Tibial artery (tissue), 4 donors: ENCODE measurements around the gene RUSC1.

Experiments
- DNase-seq, 2 donors: peaks; one replicate each; pipeline ENCODE4 v3.0.0-alpha.2; 2019
- H3K27ac ChIP-seq, 2 donors: fragments of 200-600 bp; sonication (generic) in 1 of 2; 1 replicate in 1 of 2; 2 replicates in 1 of 2; pipeline ENCODE4 v1.5.1; 2018 to 2019; ENCODE audit warnings: mild to moderate bottlenecking in 1 of 2
- H3K27me3 ChIP-seq, 2 donors: fragments of 200-600 bp; sonication (generic) in 1 of 2; one replicate each; pipeline versions ENCODE4 v1.5.1 to v1.6.0; 2016 to 2019
- H3K36me3 ChIP-seq, 3 donors: fragments of 200-600 bp; sonication (generic) in 2 of 3; one replicate each; pipeline ENCODE4 v1.5.1; 2016 to 2019; ENCODE audit warnings: mild to moderate bottlenecking in 2 of 3
- H3K4me1 ChIP-seq, 4 donors: fragments of 200-600 bp; sonication (generic) in 2 of 4; 1 replicate in 3 of 4; 2 replicates in 1 of 4; pipeline ENCODE4 v1.5.1; 2016 to 2019
- H3K4me3 ChIP-seq, 2 donors: fragments of 200-600 bp; sonication (generic) in 1 of 2; 1 replicate in 1 of 2; 2 replicates in 1 of 2; pipeline ENCODE4 v1.5.1; 2018 to 2019; ENCODE audit warnings: mild to moderate bottlenecking in 2 of 2
- H3K9me3 ChIP-seq, 3 donors: fragments of 200-600 bp; sonication (generic) in 1 of 3; one replicate each; pipeline ENCODE4 v1.5.1; 2016 to 2019
- intact Hi-C: fragments of 100-400 bp; cut with DNase I; formaldehyde crosslinking; loops from one replicate; pipeline ENCODE4 v1.15.0; 2023; ENCODE audit warnings: low total_unique reads
- TF ChIP-seq, protein P1 (sequence below), 2 experiments: fragments of 200-600 bp in 1 of 2; fragments of 450-650 bp in 1 of 2; IDR thresholded peaks; one replicate each; pipeline ENCODE4 v1.5.1; 2017 to 2019; ENCODE audit warnings: antibody characterized with exemption in 2 of 2, mild to moderate bottlenecking in 1 of 2, moderate library complexity in 1 of 2

RUSC1 gene, protein sequence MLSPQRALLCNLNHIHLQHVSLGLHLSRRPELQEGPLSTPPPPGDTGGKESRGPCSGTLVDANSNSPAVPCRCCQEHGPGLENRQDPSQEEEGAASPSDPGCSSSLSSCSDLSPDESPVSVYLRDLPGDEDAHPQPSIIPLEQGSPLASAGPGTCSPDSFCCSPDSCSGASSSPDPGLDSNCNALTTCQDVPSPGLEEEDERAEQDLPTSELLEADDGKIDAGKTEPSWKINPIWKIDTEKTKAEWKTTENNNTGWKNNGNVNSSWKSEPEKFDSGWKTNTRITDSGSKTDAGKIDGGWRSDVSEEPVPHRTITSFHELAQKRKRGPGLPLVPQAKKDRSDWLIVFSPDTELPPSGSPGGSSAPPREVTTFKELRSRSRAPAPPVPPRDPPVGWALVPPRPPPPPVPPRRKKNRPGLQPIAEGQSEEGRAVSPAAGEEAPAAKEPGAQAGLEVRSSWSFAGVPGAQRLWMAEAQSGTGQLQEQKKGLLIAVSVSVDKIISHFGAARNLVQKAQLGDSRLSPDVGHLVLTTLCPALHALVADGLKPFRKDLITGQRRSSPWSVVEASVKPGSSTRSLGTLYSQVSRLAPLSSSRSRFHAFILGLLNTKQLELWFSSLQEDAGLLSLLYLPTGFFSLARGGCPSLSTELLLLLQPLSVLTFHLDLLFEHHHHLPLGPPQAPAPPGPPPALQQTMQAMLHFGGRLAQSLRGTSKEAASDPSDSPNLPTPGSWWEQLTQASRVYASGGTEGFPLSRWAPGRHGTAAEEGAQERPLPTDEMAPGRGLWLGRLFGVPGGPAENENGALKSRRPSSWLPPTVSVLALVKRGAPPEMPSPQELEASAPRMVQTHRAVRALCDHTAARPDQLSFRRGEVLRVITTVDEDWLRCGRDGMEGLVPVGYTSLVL

DNA sequence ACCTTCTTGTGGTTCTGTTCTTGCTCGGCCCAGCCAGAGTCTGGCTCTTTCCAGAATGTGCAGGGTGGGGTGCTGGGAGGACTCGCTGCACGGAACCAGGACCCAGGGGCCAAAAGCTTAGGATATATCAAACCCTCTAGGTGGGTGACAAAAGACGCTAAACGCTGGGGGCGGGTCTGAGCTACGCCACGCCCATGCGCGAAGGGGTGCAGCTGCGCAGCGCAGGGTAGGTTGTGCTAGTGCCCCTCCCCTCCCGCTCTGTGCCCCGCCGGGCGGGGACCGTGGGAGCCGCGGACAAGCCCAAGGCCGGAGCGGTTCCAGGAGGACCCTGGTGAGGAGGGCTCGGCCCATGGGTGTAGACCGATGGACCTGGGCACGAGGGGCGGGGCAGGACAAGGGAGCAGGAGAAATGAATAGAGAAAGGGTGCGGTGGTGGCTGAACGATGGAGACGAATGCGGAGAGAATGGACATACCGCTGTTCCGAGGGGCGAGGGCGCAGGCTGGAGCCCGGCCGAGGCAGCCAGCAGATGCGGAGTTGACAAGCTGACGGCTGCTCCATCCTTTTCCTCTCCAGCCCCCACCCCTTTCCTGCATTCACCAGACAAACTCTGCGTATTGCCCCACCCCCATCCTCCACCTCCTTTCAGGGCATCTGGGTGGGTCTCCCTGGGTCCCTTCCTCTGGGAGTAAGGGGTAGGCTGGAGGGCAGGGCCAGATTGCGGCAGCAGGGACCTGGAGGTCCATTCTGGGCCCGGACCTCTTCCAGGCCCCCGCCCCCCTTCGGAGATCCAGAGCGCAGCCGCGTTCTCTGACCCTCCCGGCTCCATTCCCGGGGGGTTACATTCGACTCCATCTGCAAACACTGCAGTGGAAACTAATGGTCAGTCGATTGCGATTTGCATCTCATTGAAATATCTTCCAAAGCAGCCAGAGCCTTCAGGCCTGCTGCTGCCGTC lies at the start of gene RUSC1:
RUSC1 (plus strand) TSS at position 234 of the 957 bp plus-strand sequence. CDS start 880 bp downstream, outside the sequence.
- intact Hi-C loops = loop anchor here (5.0 kb wide), 2 partner anchors 44 to 69 kb away; partner anchors contain the start of gene HCN3
- Histone ChIP-seq H3K27ac (peak within 1 kb of the TSS; percentile 89 to 99), H3K27me3 (no peaks in the 10 kb centered on the region), H3K9me3 (no peaks in the 10 kb centered on the region), H3K4me1 (peaks cover 0 to 43% (median 29%) of the 10 kb centered on the region in 4 donors), H3K36me3 (peaks cover 0 to 15% (median 0%) of the 10 kb centered on the region in 3 donors), H3K4me3 (peak within 1 kb of the TSS; percentile 65 to 91)
- TF ChIP-seq, protein P1, sequence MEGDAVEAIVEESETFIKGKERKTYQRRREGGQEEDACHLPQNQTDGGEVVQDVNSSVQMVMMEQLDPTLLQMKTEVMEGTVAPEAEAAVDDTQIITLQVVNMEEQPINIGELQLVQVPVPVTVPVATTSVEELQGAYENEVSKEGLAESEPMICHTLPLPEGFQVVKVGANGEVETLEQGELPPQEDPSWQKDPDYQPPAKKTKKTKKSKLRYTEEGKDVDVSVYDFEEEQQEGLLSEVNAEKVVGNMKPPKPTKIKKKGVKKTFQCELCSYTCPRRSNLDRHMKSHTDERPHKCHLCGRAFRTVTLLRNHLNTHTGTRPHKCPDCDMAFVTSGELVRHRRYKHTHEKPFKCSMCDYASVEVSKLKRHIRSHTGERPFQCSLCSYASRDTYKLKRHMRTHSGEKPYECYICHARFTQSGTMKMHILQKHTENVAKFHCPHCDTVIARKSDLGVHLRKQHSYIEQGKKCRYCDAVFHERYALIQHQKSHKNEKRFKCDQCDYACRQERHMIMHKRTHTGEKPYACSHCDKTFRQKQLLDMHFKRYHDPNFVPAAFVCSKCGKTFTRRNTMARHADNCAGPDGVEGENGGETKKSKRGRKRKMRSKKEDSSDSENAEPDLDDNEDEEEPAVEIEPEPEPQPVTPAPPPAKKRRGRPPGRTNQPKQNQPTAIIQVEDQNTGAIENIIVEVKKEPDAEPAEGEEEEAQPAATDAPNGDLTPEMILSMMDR (IDR thresholded peaks at IDR 0.05) = peak in 1 of 2 experiments; percentile 6
- peak; percentile 82 to 93 for DNase-seq

DNA sequence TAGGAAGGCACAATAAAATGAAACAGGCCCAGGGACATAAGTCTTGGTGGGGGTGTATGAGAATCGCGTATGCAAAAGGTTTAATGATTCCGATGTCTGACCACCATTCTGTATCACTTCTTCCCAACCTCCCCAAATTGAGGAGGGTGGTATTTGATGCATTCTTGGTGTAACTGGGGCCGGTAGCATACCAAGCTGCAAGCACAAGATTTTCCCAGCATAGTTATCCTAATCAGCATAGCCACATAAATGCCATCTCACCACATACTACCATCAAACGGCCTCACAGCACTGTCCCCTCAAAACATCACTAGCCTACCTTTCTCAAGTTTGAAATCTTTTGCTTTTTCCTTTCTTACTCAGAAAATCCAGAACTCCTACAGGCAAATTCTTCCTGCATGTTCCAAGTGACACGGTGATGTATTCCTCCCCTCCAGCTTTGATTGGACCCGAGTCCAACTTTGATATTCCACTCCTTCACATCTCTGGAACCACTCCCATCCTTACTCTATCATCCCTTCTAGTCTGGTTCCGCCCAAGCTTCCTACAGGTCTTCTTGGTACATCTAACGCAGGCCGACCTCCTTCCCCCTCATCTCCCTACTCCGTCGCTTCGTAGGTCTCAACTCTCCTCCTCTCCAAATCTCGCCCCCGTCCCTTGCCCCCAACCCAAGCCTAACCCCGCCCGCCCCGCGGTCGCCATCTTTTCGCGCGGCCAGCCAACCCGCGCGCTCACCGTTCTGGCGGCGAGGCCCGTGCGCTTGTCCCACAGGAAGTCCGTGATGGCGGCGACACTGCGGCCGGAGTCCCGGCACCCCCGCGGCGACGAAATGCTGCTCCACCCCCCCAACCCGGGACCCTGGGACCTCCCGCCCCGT lies 48.0 kb upstream of the RUSC1 start:
- peaks cover 10 to 32% (median 28%) of the 10 kb centered on the region in 4 donors for H3K4me1 ChIP-seq
- H3K4me3 ChIP-seq = peak overlapping the region; percentile 61 to 67
- TF ChIP-seq, protein P1 (IDR thresholded peaks at IDR 0.05) = no peak
- H3K27me3 ChIP-seq = no peaks in the 10 kb centered on the region
- H3K27ac ChIP-seq = peak overlapping the region; percentile 88 to 93
- no peaks in the 10 kb centered on the region for H3K9me3 ChIP-seq
- intact Hi-C loops = loop anchor here (10.0 kb wide), 1 partner anchor 292 kb away; the partner anchor contains the start of gene ASH1L
- no peak for DNase-seq
- peaks cover 32 to 35% (median 32%) of the 10 kb centered on the region in 3 donors for H3K36me3 ChIP-seq

DNA sequence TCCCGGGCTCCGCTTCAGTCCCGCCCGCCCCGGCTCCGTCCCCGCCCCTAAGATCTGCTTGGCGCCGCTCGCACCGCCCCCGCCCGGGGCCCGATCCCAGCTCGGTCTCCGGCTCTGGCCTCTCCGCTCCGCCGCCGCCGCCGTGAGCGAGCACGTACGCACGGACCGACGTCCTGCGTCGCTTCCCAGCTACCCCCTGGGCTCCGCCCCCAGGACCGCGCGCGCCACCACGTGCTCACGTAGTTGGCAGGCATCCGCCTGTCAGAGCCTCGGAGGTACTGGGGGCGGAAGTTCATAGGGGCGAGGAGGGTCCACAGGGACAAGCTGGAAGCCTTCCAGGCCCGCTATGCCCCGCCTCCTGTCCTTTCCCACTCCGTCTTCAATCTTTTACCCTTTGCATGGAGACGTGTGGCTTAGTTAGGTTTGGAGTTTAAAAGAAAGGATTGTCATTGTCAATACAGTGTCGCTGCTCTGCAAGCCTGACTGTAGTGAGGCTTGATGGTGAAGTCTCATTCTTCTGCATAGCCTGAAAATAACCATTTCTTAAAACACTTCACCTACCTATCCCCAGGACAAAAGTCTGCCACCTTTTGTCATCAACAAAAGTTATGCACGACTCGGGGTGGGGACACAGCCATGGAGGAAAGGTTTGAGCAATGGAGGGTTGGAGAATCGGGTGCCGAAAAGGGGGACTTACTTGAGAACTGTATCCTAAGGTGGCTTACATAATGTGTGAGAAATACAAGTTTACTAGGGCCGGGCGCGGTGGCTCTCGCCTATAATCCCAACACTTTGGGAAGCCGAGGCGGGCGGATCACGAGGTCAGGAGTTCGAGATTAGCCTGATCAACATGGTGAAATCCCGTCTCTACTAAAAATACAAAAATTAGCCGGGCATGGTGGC lies 47.1 kb upstream of the RUSC1 start, which contains the start of gene CLK2:
CLK2 (minus strand) TSS at position 162 of the 903 bp plus-strand sequence. CDS start 2,527 bp downstream, outside the sequence.
- peak within 1 kb of the TSS; percentile 88 to 93 for H3K27ac ChIP-seq
- H3K27me3 ChIP-seq = no peaks in the 10 kb centered on the region
- peak within 1 kb of the TSS; percentile 61 to 67 for H3K4me3 ChIP-seq
- H3K4me1 ChIP-seq = peaks cover 17 to 41% (median 36%) of the 10 kb centered on the region in 4 donors
- peaks cover 23 to 27% (median 23%) of the 10 kb centered on the region in 3 donors for H3K36me3 ChIP-seq
- TF ChIP-seq, protein P1 (IDR thresholded peaks at IDR 0.05) = no peak
- H3K9me3 ChIP-seq = no peaks in the 10 kb centered on the region
- intact Hi-C loops = loop anchor here (10.0 kb wide), 1 partner anchor 291 kb away; the partner anchor contains the start of gene ASH1L
- peak; percentile 92 to 97 for DNase-seq
